ENCODE results near the gene FHAD1.

The FHAD1 gene

GRCh38 chr1:15260418-15261154 lies 13.6 kb downstream of the FHAD1 start:
- peak; percentile 21; the same call in 1 of the 3 replicates for ATAC-seq
- no peak for TF ChIP-seq PPARA (CRISPR knock-in tag; IDR thresholded peaks at IDR 0.05; ENCODE audit: borderline replicate concordance)
- TF ChIP-seq GLIS3 (CRISPR knock-in tag; IDR thresholded peaks at IDR 0.05) = no peak
- no peak for TF ChIP-seq PATZ1 (CRISPR knock-in tag; IDR thresholded peaks at IDR 0.05; ENCODE audit: borderline replicate concordance)
- no peak for TF ChIP-seq ZC3H10 (CRISPR knock-in tag; IDR thresholded peaks at IDR 0.05)
- no peak for TF ChIP-seq SNAI2 (CRISPR knock-in tag; IDR thresholded peaks at IDR 0.05)
- no peak for TF ChIP-seq RARB (CRISPR knock-in tag; IDR thresholded peaks at IDR 0.05)
- no peak for TF ChIP-seq ESRRG (CRISPR knock-in tag; IDR thresholded peaks at IDR 0.05)
- TF ChIP-seq ZFP30 (CRISPR knock-in tag; IDR thresholded peaks at IDR 0.05) = no peak
- no peak for TF ChIP-seq TOX (CRISPR knock-in tag; IDR thresholded peaks at IDR 0.05; ENCODE audit: borderline replicate concordance)
- no peak for TF ChIP-seq CSDC2 (CRISPR knock-in tag; IDR thresholded peaks at IDR 0.05)

- TF ChIP-seq ZC3H10 (CRISPR knock-in tag; IDR thresholded peaks at IDR 0.05) (no peak), RARB (CRISPR knock-in tag; IDR thresholded peaks at IDR 0.05) (no peak), ZFP3 (CRISPR knock-in tag; IDR thresholded peaks at IDR 0.05) (no peak), CSDC2 (CRISPR knock-in tag; IDR thresholded peaks at IDR 0.05) (no peak), ZNF70 (CRISPR knock-in tag; IDR thresholded peaks at IDR 0.05) (no peak)
- ATAC-seq = no peak
Observed at GRCh38 chr1:15261155-15262002, 14.4 kb downstream of the FHAD1 start.

- TF ChIP-seq ZNF8 (CRISPR knock-in tag; IDR thresholded peaks at IDR 0.05) = no peak
- no peak for TF ChIP-seq TOX (CRISPR knock-in tag; IDR thresholded peaks at IDR 0.05; ENCODE audit: borderline replicate concordance)
- no peak for TF ChIP-seq ARNTL (CRISPR knock-in tag; IDR thresholded peaks at IDR 0.05; ENCODE audit: borderline replicate concordance, low read depth)
- no peak for TF ChIP-seq BACH2 (CRISPR knock-in tag; IDR thresholded peaks at IDR 0.05; ENCODE audit: borderline replicate concordance)
- no peak for TF ChIP-seq CREB5 (CRISPR knock-in tag; IDR thresholded peaks at IDR 0.05; ENCODE audit: low read depth)
- no peak for TF ChIP-seq CSRNP3 (CRISPR knock-in tag; IDR thresholded peaks at IDR 0.05)
- TF ChIP-seq ZFP3 (CRISPR knock-in tag; IDR thresholded peaks at IDR 0.05) = no peak
- TF ChIP-seq PPARA (CRISPR knock-in tag; IDR thresholded peaks at IDR 0.05; ENCODE audit: borderline replicate concordance) = no peak
- no peak for TF ChIP-seq TSHZ2 (CRISPR knock-in tag; IDR thresholded peaks at IDR 0.05)
- TF ChIP-seq POU6F1 (CRISPR knock-in tag; IDR thresholded peaks at IDR 0.05; ENCODE audit: borderline replicate concordance, low read depth) = no peak
- TF ChIP-seq ZNF70 (CRISPR knock-in tag; IDR thresholded peaks at IDR 0.05) = no peak
- TF ChIP-seq ESRRG (CRISPR knock-in tag; IDR thresholded peaks at IDR 0.05) = no peak
- TF ChIP-seq ISL1 (CRISPR knock-in tag; IDR thresholded peaks at IDR 0.05) = no peak
- TF ChIP-seq TCF4 (CRISPR knock-in tag; IDR thresholded peaks at IDR 0.05; ENCODE audit: borderline replicate concordance) = no peak
- no peak for TF ChIP-seq ZC3H10 (CRISPR knock-in tag; IDR thresholded peaks at IDR 0.05)
- no peak for TF ChIP-seq CSDC2 (CRISPR knock-in tag; IDR thresholded peaks at IDR 0.05)
- no peak for ATAC-seq
Observed at GRCh38 chr1:15262003-15262377, 15.0 kb downstream of the FHAD1 start.

Data from SK-N-SH treated with all-trans-retinoic acid at 6 μM for 48 hours (cell line).